GM19468 (cell line): ENCODE results near the gene CCDC188.

Experiments used
- ATAC-seq: cut with Tn5 transposase; IDR thresholded peaks from one replicate; pipeline ENCODE4 v1.9.1; 2021; ENCODE audit warnings: mild to moderate bottlenecking, moderate library complexity, moderate number of reproducible peaks; ENCODE audit not compliant: unreplicated experiment; ENCODE audit errors: extremely low read depth

The CCDC188 gene

DNA sequence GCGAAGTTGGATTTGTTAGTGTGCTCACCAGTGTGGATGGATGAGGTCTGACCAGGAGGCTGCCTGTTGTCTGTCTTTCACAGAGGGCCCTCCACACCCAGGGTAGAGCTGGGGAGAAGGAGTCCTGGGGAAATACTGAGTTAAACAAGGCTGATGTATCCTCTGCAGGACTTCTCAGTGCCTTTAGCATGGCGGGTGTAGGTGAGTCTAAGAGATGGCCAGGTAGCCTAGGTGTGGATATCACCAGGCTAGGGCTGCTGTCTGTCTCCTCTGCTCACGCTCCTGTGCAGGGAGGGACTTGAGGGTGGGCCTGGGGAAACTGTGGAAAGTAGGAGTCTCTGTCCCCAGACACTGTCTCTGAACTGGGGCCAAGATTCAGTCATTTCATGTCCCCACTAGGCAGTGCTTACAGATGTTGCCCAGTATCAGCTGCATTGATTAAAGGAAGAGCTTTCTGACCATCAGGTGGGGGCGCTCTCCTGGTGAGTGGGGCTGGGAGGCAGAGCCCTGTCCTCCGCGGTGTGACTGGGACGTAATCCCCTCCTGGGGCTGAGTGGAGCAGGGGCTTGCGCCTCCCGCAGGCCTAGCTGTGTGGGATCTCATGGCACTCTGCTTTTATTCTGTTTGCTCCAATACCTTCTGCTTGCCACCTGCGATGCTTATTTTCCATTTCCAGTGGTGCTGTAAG lies 35.5 kb upstream of the CCDC188 start:
- no peak for ATAC-seq

DNA sequence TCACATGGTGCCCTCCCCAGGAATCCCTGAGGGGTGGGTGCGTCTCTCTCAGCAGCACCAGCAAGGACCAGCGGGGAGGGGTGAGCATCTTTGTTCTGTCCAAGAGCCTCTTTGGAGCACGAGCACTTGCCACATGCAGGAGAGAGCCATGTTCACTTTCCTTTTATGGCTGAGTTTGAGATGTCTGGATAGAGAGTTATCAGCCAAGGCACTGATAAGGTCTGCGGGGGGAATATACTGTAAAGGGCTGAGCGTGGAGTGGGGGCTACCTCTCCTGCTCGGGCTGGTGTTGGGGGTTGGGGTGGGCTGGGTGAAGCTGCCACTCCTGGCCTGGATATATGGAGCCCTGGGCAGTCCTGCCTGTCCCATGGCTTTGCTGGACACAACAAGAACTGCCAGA lies 34.9 kb upstream of the CCDC188 start:
- ATAC-seq: no peak

DNA sequence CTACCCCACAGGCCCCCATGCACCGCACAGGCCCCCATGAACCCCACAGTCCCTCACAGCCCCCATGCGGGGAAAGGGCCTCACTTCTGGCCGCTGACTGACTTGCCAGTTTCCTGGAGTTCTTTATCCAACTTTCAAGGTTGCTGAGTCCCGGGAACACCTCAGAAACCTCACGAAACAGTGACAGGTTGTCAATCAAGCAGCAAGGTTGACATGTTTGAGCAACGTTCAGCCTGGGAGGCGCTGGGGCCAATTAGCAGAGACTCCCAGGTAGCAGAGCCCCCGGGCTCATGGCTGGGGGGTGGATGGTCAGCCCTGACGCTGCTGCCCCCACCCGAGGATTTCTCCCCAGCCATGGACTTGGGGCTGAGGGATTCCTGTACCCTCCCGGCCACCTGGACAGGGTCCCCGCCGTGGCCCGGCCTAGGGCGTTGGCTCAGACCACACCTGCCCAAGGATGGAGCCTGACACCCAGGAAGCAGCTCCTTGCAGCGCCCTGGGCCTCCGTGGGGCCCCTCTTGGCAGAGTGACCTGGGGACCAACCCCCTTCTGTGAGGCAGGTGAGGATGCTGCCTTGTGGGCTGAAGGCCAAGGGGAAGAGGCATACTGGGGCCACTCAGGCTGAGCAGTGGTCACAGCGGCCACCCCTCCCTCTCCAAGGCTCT lies 33.8 kb upstream of the CCDC188 start:
- ATAC-seq: no peak

DNA sequence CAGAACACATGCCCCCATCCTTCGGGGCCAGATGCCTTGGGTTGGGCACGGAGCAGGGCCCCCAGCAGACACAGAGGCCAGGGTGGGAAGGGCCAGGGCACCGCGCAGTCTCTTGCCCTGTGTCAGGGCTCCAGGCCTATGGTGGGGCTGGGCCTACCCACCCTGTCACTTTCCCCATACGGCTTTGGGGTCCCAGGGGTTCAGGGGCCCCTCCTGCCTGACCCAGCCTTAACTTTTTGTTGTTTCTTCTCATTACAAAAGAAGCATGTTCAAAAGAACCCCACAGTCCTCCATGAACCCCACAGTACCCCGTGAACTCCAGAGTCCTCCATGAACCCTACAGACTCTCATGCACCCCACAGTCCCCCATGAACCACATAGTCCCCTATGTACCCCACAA lies 33.0 kb upstream of the CCDC188 start:
- no peak for ATAC-seq

DNA sequence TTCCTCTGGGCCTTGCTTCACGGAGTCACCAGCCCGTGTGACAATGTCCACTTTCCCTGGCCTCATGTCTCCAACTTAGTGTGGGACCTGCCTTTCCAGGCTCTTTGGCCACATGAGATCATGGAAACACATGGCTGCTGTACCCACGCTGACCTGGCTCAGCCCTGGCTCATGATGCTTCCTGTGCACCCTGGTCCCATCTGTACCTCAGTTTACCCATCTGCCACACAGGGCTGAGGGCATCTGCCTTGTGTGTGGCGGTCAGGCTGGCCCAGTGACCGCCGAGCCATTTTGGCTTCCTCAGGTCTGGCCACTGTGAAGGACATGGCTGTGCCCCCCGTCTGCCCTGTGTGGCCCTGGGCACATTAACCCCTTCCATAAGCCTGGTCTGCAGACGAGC lies 32.2 kb upstream of the CCDC188 start:
- ATAC-seq: no peak

DNA sequence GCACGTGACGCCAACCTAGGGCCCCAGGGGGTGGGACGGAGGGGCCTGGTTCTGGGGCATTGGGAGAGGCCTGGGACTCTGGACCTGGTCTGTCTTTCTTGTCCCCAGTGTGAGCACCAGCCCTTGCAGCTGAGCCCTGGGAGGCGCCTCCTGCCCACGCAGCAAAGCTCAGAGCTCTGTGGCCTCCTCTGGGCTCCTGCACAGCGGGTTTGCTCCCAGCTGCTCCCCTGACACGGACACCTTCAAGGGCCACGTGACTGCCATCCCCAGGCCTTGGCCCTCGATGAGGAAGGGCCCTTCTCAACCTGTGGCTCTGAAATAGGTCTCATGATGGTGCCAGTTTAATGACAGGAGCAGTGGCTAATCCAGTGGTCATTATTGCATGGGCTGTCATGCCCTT lies 31.5 kb upstream of the CCDC188 start:
- no peak for ATAC-seq

DNA sequence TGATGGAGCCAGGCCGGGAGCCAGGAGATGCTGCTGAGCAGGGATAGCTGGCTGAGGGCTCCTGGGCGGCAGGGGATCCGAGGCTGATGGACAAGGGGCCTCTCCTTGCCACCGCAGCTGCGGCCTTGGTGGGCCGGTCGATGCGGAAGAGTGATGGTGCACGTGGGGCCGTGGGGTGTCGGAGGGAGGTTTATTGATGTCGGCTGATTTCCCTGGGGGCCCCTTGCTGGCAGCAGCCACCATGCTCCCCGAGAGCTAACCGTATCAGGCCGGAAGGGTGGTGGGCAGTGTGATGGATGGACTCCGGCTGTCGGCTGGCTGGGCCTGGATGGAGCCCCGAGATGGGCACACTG lies 31.0 kb upstream of the CCDC188 start:
- no peak for ATAC-seq

DNA sequence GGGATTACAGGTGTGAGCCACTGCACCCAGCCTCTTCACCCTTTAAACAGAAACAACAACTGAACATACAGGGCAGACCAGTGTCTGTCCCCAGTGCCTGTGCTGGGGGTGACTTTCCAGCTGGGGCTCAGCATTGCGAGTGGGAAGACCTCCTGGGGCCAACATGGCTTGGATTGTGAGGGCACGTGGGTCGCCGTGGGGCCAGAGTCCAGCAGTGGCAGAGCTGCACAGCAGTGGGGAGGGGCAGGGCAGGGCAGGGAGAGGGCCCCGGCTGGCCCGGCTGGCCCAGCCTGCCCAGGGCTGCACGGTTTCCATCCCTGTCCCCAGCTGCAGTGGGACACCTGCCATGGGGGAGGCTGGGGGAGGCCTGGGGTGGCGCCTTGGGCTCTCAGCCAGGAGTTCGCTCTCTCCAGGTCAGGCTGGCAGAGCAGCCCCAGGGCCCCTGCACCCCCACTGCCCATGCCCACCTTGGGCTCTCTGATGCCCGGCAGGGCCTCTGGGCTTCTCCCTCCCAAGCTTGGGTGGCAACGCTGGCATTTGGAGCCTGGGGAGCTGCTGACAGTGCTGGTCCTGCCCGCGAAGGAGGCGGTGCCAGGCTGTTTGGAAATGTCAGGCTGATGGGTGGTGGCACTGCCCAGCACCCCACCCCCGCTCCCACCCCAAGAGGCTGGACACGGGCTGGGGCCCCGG lies 30.5 kb upstream of the CCDC188 start:
- ATAC-seq: no peak

DNA sequence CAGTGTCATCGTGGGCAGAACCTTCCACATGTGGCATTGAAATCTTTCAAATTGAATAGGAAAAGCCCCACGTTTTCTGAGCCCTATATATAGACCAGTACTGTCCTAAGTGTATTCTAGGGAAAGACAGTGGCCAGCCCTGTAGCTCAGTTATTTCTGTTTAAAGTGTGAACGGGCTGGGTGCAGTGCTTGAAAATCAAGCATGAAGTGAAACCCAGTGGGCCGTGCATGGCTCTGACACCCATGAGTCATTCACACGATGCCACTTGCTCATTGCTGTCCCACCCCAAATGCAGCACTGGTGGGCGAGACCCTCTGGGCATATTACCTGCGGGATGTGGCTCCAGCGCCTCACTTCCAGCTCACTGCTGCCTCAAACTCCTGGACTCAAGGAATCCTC lies 29.8 kb upstream of the CCDC188 start:
- no peak for ATAC-seq

DNA sequence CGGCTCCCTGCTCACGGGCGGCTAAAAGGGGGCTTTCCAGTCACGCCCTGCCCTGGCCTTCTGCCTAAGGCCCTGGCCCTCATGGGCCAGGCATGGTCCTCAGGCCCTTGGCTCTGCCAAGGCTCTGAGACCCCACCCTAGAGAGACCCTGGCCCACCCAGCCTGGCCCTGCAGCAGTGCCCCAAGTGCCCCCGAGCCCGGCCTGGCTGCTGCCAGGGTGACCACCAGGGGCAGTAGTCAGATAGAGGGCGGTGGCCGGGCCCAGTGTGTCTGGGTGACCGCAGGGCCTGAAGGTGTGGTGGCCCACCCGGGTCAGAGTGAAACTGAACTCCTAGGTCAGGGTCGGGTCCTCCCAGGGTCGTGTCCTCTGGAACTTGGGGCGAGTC lies 29.4 kb upstream of the CCDC188 start:
- ATAC-seq: no peak

DNA sequence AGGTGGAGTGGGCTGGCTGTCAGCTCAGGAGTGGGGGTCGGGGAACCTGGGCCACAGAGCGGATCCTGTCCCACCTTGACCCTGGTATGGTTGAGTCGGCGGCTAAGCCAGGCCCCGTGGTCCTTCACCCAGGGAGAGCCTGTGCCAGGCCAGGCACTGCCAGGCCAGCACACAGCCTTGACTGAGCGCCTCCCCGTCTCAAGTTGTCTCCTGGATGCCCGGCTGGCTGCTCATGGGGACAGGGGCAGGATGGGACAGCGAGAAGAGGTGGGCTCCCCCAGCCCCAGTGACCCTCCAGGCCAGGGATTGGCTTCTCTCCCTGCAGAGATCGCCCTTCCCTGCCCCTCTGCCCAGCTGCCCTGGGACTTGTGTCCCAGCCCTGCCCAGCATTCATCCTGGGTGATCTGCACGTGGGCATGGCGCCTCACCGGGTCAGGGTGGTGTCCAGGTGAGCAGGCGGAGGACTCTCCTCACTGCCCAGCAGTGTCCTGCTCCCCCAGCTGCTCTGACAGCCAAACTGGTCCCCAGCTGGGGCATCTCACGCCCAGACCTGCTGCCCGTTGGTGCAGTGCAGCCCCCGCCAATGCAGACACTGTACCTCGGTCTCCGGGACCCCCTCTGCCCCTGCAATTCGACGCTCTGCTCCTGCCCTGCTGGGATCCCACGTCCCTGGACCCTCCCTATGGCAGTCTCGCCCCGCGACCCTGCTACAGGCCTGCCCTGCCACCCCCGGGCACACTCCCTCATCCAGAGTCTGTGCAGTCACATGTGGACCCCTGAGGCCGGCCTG lies 28.8 kb upstream of the CCDC188 start:
- no peak for ATAC-seq

DNA sequence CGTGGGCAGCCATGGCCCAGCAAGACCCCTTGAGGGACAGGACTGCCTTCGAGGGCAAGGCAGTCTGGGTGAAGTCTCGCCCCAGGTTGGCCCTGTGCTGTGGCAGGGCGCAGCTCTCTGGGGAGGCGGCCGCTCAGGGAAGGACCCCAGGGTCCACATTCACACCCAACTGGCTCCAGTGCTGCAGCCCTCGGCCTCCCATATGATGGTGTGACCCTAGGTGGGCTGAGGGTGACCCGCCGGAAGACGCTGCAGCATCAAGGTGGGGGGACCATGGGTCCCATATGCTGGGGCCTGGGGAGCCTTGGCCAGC lies 28.0 kb upstream of the CCDC188 start:
- no peak for ATAC-seq

DNA sequence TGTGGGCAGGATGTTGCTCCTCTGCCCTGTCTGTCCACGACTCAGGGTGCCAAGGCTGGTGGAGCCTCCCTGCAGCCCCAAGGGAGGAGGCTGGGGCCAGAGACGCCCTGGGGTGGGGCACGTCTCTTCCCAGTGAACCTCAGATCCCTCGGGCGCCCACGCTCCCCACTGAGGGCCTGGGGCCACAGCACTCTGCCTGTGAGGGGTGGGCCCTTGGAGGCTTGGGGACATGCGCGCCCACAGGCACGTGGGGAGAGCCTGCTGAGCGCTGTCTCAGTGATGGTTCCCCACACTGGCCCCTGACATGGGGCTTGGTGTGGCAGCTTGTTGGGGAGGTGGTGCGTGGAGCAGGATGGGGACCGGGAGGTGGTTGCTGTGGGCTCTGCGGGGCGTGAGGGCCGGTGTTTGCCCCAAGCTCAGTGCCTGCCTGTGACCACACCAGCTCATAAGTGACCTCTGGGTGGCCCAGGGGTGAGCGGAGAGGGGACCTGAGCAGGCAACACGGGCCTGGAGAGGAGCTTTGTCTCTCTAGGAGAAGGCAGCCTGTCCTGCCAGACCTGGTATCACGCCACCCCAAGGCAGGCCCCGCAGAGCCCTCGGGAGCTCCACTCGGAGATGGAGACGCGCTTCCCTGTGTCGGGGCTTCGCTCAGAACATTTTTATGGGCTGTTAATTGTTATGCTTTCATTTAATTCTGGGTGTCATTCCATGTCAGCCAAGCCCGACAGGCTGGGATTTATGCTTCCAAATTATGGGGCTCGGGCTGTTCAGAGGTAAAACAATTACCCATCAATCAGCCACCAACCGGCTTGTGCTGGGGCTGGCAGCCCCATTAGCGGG lies 27.4 kb upstream of the CCDC188 start:
- ATAC-seq: no peak

DNA sequence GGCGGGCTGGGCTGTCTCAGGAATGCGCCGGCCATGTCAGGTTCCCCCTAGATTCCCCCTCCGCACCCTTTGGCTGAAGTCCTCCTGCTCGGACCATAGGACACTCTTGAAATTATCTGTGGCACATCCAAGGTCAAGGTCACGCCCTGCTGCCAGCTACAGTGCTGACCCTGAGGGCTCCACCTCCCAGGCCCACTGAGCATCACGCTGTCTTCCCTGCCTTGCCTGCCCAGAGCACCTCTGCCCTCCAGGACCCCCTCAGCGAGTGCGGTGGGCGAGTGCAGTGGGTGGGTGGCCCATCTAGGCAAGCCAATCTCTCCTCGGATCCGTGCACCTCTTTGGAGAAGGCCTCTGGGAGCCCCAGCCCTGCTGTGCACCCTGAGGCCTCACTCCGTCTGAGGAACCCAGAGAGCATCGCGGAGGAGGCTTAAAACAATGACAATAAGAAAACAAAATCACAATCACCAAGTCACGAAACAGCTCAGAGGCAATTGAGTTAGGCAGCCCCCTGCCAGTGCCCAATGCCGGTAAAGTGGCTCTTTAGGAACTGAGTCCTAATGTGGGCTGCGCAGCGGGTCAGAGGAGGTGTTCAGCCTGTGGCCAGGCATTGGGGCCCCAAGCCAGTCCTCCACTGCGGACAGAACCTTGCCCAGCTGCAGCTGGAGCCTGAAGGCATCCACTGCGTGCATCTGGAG lies 26.5 kb upstream of the CCDC188 start:
- no peak for ATAC-seq

DNA sequence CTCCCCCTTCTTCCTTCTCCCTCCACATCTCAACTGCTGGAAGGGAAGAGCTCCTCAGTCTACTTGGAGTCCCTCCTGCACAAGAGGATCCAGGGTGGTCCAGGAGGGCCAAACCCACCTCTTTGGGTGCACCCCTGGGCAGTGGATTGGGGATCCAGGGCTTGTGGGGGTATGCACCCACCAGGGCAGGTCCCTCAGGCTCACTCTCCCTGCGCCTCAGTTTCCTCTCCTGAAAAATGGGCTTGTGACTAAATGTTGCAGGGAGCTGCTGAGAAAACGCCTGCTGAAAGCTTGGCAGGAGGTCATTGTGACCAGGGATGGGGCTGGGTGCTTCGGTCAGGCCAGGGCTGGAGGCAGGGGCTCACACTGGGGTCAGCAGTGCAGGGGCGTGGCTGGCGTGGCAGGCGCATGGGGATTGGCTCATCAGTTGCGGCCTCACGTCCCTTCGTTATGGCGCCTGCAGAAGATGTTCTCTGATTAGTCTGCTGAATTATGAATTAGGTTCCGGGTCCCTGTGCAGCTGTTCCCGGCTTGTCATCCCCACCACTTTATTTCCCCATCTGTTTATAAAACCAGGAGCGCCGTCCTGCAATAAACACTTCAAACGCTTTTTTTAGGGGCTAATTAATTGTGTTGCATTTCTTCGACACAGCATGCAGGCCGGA lies 25.7 kb upstream of the CCDC188 start:
- ATAC-seq: no peak

DNA sequence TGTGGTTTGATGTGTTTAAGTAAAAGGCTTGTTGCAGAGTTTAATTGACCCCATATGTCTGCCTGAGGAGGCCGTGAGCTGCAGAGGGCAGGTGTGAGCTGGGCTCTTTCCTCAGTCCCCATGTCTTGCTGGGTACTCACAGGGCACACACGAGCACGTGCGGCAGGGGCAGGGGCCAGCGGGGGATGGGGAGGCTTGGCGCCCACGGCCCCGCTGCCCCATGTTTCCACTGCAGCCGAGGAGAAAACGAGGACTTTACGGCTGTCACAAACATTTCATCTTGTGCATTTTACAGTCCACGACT lies 24.7 kb upstream of the CCDC188 start:
- ATAC-seq: no peak

DNA sequence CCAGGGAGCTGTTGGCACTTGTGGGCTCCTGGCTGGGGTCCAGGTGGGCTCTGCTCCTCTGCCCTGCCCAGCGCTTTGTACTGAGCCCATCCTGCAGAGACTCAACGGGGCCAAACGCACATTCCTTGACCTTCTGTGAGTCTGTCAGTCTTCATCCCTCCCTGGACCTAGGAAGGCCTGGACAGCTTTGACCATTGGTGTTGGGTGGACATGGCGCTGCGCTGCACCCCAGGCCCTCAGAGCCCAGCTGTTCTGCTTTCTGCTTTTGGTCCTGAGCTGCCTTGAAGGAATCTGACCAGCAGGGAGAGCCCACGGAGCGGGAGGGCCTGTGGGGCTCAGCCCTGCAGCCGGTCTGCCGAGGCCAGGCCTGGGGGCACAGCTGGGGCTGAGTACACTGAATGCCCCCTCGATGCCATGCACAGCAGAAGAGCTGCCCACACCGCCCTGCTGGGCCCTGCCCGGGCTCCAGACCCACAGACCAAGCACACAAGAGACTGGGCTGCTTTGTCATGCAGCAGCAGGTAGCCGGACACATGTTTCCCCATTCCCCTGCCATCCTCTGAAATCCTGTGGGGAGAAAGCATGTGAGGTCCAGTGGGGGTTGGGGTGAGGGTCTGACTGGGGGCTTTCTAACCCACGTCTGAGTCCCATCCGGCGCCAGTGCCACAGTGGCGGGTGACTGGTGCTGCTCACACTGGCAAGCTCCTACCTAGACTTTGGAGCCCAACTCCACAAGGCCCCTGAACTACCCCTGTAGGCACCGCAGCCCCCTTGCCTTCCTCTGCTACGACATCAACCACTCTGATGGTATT lies 24.1 kb upstream of the CCDC188 start:
- no peak for ATAC-seq

DNA sequence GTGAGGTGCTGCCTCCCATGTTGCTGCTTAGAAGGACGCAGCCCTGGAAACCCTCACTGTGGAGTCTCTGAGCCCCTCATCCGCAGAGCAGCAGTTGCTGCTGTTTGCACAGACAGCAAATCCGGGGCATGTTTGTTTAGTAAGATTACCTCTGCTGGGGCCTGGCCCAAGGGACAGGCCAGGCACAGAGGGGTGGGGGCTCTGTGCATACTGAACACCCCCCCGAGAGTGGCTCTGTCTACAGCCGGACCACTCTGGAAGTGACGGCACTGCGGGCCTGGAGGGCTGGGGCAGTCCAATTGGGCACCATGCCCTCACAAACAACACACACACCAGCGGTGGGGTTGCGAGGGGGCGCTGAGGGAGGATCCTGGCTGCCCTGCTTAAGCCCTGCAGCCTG lies 22.9 kb upstream of the CCDC188 start:
- no peak for ATAC-seq

DNA sequence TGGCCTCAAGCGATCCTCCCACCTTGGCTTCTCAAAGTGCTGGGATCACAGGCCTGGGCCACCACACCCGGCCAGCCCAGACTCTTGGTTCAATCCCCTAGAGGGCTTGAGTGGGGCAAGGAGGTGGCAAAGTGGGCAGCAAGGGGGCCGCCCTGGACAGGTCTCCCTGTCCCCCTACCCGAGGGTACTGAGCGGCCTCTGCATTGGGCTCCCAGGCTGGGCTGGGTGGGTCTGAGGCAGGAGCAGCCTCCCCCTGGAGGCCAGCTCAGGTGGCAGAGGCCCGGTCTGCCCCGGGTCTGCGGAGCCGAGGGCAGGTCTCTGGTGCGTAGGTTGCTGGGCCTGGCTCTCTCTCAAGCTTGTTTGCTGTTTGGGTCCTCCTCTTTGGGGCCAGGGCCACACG lies 22.4 kb upstream of the CCDC188 start:
- no peak for ATAC-seq
